ENCODE results near the gene TMEM18.

The TMEM18 gene

DNA sequence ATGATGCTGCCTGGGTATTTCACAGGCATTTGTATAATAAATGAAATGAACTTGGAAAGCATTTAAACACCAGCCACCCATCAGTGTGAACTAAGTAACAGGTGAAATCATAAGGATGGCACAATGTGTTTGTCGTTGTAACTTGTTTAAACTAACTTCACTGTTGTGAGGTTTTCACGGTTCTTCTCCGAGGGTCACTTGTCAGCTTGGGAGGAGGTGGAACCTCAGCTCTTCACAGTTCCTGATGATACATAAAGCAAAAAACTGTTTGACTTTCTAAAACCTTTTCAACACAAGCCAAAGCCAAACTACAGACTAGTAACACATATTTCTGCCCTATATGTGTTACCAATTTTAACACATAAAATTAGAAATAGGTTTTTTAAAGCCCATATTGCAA is 13.1 kb downstream of the TMEM18 start:
- in situ Hi-C loops (cut with MboI; ENCODE audit: low sequenced_read_pairs, unreplicated experiment), result no loop called here
- no peak for DNase-seq (ENCODE audit: low spot score)
- TF ChIP-seq, protein P1, sequence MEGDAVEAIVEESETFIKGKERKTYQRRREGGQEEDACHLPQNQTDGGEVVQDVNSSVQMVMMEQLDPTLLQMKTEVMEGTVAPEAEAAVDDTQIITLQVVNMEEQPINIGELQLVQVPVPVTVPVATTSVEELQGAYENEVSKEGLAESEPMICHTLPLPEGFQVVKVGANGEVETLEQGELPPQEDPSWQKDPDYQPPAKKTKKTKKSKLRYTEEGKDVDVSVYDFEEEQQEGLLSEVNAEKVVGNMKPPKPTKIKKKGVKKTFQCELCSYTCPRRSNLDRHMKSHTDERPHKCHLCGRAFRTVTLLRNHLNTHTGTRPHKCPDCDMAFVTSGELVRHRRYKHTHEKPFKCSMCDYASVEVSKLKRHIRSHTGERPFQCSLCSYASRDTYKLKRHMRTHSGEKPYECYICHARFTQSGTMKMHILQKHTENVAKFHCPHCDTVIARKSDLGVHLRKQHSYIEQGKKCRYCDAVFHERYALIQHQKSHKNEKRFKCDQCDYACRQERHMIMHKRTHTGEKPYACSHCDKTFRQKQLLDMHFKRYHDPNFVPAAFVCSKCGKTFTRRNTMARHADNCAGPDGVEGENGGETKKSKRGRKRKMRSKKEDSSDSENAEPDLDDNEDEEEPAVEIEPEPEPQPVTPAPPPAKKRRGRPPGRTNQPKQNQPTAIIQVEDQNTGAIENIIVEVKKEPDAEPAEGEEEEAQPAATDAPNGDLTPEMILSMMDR (IDR thresholded peaks at IDR 0.05; ENCODE audit: borderline replicate concordance, control extremely low read depth, extremely low read depth, insufficient read depth, missing control alignments), result no peak

DNA sequence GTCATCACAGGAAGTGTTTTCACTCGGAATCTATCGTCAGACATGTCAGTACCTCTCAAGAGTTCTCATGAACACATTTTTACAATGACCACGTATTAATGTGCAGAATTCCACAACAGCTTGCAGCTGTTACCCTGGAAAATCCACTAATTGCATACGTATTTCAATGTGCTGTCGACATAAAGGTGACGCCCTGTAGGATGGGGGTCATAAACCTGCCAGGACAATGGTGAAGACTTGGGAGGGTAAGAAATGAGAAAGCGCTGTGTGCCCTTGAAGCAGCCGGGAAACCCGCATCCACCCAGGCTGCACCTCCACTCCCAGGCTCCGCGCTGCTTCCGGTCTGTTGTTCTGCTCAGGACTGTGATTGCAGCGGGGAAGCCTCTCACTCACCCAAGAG is 14.0 kb downstream of the TMEM18 start:
- in situ Hi-C loops (cut with MboI; ENCODE audit: low sequenced_read_pairs, unreplicated experiment), result no loop called here
- no peak for DNase-seq (ENCODE audit: low spot score)
- TF ChIP-seq, protein P1 (IDR thresholded peaks at IDR 0.05; ENCODE audit: borderline replicate concordance, control extremely low read depth, extremely low read depth, insufficient read depth, missing control alignments), result no peak

- TF ChIP-seq, protein P1 (IDR thresholded peaks at IDR 0.05; ENCODE audit: borderline replicate concordance, control extremely low read depth, extremely low read depth, insufficient read depth, missing control alignments), result no peak
- in situ Hi-C loops (cut with MboI; ENCODE audit: low sequenced_read_pairs, unreplicated experiment), result no loop called here
- no peak for DNase-seq (ENCODE audit: low spot score)
Measured at GRCh38 chr2:661360-661635, 15.9 kb downstream of the TMEM18 start.

GRCh38 chr2:660586-661359 is 16.4 kb downstream of the TMEM18 start:
- in situ Hi-C loops (cut with MboI; ENCODE audit: low sequenced_read_pairs, unreplicated experiment), result no loop called here
- TF ChIP-seq, protein P1 (IDR thresholded peaks at IDR 0.05; ENCODE audit: borderline replicate concordance, control extremely low read depth, extremely low read depth, insufficient read depth, missing control alignments), result no peak
- DNase-seq (ENCODE audit: low spot score), result no peak

DNA sequence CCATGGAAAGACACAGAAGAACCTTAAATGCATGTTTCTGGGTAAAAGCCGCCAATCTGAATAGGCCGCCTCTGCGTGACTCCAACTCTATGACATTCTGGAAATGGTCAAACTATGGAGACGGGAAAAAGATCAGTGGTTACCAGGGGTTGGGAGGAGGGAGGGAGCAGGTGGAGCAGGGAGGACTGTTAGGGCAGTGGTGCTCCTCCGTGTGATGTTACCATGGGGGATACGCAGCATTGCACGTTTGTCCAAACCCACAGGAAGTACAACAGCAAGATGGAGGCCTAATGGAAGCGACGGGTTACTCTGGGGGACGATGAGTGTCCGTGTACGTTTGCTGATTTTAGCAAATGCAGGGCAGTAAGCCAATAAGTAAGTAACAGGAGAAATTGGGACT is 17.2 kb downstream of the TMEM18 start:
- in situ Hi-C loops (cut with MboI; ENCODE audit: low sequenced_read_pairs, unreplicated experiment), result no loop called here
- DNase-seq (ENCODE audit: low spot score), result no peak
- TF ChIP-seq, protein P1 (IDR thresholded peaks at IDR 0.05; ENCODE audit: borderline replicate concordance, control extremely low read depth, extremely low read depth, insufficient read depth, missing control alignments), result no peak

- in situ Hi-C loops (cut with MboI; ENCODE audit: low sequenced_read_pairs, unreplicated experiment), result no loop called here
- TF ChIP-seq, protein P1 (IDR thresholded peaks at IDR 0.05; ENCODE audit: borderline replicate concordance, control extremely low read depth, extremely low read depth, insufficient read depth, missing control alignments), result no peak
- no peak for DNase-seq (ENCODE audit: low spot score)
Measured at GRCh38 chr2:658426-658825, 18.8 kb downstream of the TMEM18 start.
